ENCODE data around the gene BICC1. TPM values are rescaled to one million over a fixed set of nuclear protein-coding genes. Genes with fewer than 3 reads are reported as not detected.

The BICC1 gene
- polyA plus RNA-seq, 1 donor (not counting 4 experiments of a cell fraction or from before 2014, with no cell fraction given) = 4.2 TPM

- Histone ChIP-seq H2AFZ (ENCODE audit: control insufficient read depth, low read length) (no peak overlapping the region), H3K79me2 (ENCODE audit: control insufficient read depth, insufficient read depth, low read length) (no peaks in the 10 kb centered on the region), H3K4me2 (ENCODE audit: control insufficient read depth, extremely low read depth, insufficient read depth, low read depth, low read length) (no peak overlapping the region), H3K4me1 (ENCODE audit: control insufficient read depth, extremely low read depth, insufficient read depth, low read length) (peaks cover 5% of the 10 kb centered on the region), H3K27ac (ENCODE audit: control insufficient read depth, insufficient read depth, low read length) (no peak overlapping the region), H3K9ac (ENCODE audit: control insufficient read depth, extremely low read depth, insufficient read depth, low read length) (no peak overlapping the region), H3K9me3 (ENCODE audit: control insufficient read depth, low read depth, low read length) (no peaks in the 10 kb centered on the region), H3K4me3 (ENCODE audit: control insufficient read depth in 2 of 3, extremely low read depth in 1 of 3, insufficient read depth in 2 of 3, low read depth in 1 of 3, low read length in 3 of 3) (no peak overlapping the region), H4K20me1 (ENCODE audit: control insufficient read depth, extremely low read depth, insufficient read depth, low read length) (no peaks in the 10 kb centered on the region), H3K9me1 (ENCODE audit: control insufficient read depth, extremely low read depth, insufficient read depth, low read length) (no peaks in the 10 kb centered on the region), H3K27me3 (ENCODE audit: control insufficient read depth, extremely low read depth, insufficient read depth, low read length) (no peaks in the 10 kb centered on the region), H3K36me3 (ENCODE audit: control insufficient read depth in 2 of 2, extremely low read depth in 1 of 2, insufficient read depth in 2 of 2, low read length in 2 of 2) (no peaks in the 10 kb centered on the region)
- DNase-seq (ENCODE audit: low read depth, low spot score) = no peak
- no peak for FAIRE-seq
- dilution Hi-C loops (cut with MboI; ENCODE audit: extremely low pct_ligation_motif_present, low sequenced_read_pairs) = no loop called here
- TF ChIP-seq CTCF (optimal IDR thresholded peaks at IDR 0.05 in 1 of 3, IDR thresholded peaks at IDR 0.05 in 1 of 3, conservative IDR thresholded peaks at IDR 0.05 in 1 of 3; ENCODE audit: extremely low read depth in 1 of 3, insufficient read depth in 2 of 3, low read length in 3 of 3) (no peak), EZH2 (IDR thresholded peaks at IDR 0.05; ENCODE audit: low read length) (no peak)
Measured at GRCh38 chr10:58700591-58700990, 187.9 kb downstream of the BICC1 start.

GRCh38 chr10:58701405-58702135 is 188.9 kb downstream of the BICC1 start:
- H3K27me3 ChIP-seq (ENCODE audit: control insufficient read depth, extremely low read depth, insufficient read depth, low read length) = no peaks in the 10 kb centered on the region
- H3K9ac ChIP-seq (ENCODE audit: control insufficient read depth, extremely low read depth, insufficient read depth, low read length) = no peak overlapping the region
- H3K4me2 ChIP-seq (ENCODE audit: control insufficient read depth, extremely low read depth, insufficient read depth, low read depth, low read length) = peak overlapping the region; percentile 34
- TF ChIP-seq EZH2 (IDR thresholded peaks at IDR 0.05; ENCODE audit: low read length) (no peak), CTCF (optimal IDR thresholded peaks at IDR 0.05 in 1 of 3, IDR thresholded peaks at IDR 0.05 in 1 of 3, conservative IDR thresholded peaks at IDR 0.05 in 1 of 3; ENCODE audit: extremely low read depth in 1 of 3, insufficient read depth in 2 of 3, low read length in 3 of 3) (no peak)
- H3K9me1 ChIP-seq (ENCODE audit: control insufficient read depth, extremely low read depth, insufficient read depth, low read length) = no peaks in the 10 kb centered on the region
- no peaks in the 10 kb centered on the region for H3K9me3 ChIP-seq (ENCODE audit: control insufficient read depth, low read depth, low read length)
- H4K20me1 ChIP-seq (ENCODE audit: control insufficient read depth, extremely low read depth, insufficient read depth, low read length) = no peaks in the 10 kb centered on the region
- no peak for DNase-seq (ENCODE audit: low read depth, low spot score)
- peaks cover 5% of the 10 kb centered on the region for H3K4me1 ChIP-seq (ENCODE audit: control insufficient read depth, extremely low read depth, insufficient read depth, low read length)
- no peak for FAIRE-seq
- no peaks in the 10 kb centered on the region for H3K79me2 ChIP-seq (ENCODE audit: control insufficient read depth, insufficient read depth, low read length)
- no peaks in the 10 kb centered on the region for H3K36me3 ChIP-seq (ENCODE audit: control insufficient read depth in 2 of 2, extremely low read depth in 1 of 2, insufficient read depth in 2 of 2, low read length in 2 of 2)
- no peak overlapping the region for H3K27ac ChIP-seq (ENCODE audit: control insufficient read depth, insufficient read depth, low read length)
- dilution Hi-C loops (cut with MboI; ENCODE audit: extremely low pct_ligation_motif_present, low sequenced_read_pairs) = no loop called here
- H2AFZ ChIP-seq (ENCODE audit: control insufficient read depth, low read length) = no peak overlapping the region
- no peak overlapping the region for H3K4me3 ChIP-seq (ENCODE audit: control insufficient read depth in 2 of 3, extremely low read depth in 1 of 3, insufficient read depth in 2 of 3, low read depth in 1 of 3, low read length in 3 of 3)

All from keratinocyte (primary cell).